Stimulated activated CD4-positive, alpha-beta T cell treated with anti-CD3 and anti-CD28 coated beads, Interleukin-12 subunit alpha, Interleukin-12 subunit beta, amount 100 ng/mL, for 24 hours (primary cell): ENCODE measurements around the gene BCL6.

ENCODE experiments used
- DNase-seq, 2 experiments: peaks; one replicate each; pipeline ENCODE4 v3.0.0-alpha.2; 2020; ENCODE audit warnings: low read depth in 2 of 2

Gene BCL6

GRCh38 chr3:187739094-187739560, 6.1 kb downstream of the BCL6 start:
- DNase-seq = no peak

- peak; percentile 43 to 63 for DNase-seq
Observed at GRCh38 chr3:187738331-187739093, 6.8 kb downstream of the BCL6 start.

- DNase-seq = no peak
Observed at GRCh38 chr3:187738071-187738330, 7.3 kb downstream of the BCL6 start.

DNA sequence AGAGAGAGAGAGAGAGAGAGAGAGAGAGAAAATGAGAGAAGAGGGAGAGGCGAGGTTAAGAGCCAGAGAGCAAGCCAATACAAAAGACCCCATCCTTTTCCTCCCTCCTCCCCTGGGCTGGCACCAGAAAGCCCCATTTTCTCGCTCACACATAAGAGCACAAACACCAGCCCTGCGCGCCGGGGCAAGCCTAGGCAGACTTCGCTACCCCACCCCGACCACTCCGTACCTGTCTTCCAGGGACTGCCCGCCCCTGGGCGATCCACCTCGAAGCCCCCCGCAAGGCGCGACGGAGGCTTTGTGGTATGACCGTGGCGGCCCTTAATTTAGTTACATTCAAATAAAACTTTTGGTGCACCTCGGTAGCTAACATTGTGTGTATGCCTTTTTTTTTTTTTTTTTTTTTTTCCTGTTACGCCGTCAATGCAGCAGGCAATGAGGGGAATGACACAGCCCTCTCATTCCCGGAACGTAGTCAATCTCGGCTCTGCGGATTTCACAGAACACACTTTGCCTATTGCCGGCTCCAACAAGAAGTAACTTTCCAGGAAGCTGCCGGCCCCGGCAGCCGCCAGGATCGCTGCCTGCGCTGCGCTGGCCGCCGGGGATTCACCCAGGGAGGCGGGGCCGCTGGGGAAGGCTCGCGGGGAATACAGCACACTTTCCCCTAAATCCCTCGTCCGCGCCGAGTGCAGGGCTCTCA, 7.7 kb downstream of the BCL6 start:
- peak; percentile 31 to 65 for DNase-seq

GRCh38 chr3:187737006-187737367, 8.3 kb downstream of the BCL6 start:
- no peak for DNase-seq

- DNase-seq = no peak
Observed at GRCh38 chr3:187736418-187736871, 8.8 kb downstream of the BCL6 start.

DNA sequence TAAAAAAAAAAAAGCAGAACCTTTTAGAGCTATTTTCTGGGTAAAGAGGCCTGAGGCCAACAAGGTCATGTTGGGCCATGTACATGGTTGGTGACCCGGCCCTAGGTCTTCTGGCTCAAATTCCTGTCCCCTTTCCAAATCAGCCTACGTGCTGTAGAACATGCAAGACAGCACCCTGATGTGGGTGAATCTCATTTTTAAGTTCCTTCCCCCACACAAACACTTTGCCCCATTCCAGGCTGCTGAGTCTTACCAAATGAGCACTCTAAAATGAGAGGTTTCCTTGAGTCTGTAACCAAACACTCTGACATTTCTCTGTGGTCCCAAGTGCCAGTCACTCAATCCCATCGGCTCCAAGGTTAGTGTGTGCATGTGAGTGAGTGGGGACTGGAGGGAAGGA, 9.4 kb downstream of the BCL6 start:
- no peak for DNase-seq

- no peak for DNase-seq
Observed at GRCh38 chr3:187735383-187735782, 9.9 kb downstream of the BCL6 start.

DNA sequence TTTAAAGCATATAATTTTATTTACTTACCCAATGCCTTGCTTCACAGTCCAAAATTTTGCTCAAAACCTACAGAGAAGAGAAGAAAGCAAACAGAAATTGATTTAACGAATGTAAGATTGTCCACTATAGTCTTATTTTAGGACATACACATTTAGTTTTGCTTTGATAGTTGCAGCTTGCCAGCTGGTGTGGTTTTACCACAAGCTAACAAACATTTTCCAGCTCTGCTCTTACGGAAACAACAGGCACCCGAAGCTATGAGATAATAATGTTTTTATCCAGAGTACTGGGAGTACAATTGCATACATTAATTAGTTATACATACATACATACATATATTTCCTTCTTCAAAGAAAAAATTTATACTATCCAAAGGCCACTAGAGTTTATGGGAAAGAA, 10.4 kb downstream of the BCL6 start:
- DNase-seq = no peak

DNA sequence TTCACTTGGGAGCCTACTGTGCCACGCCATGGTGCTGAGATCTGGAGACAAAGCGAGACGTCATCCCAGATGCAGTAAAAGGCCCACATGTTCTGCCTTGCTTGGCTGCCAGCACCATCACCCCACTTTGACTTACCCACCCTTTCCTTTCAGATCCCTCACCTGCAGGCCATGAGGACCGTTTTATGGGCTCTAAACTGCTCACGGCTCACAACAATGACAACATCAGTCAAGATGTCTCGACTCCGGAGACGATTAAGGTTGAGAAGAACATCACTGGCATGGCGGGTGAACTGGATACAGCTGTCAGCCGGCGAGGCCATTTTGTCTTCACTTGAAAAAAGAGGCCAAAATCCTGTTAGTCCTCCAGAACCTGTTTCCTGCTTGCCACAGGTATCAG, 11.9 kb downstream of the BCL6 start:
- DNase-seq = no peak

DNA sequence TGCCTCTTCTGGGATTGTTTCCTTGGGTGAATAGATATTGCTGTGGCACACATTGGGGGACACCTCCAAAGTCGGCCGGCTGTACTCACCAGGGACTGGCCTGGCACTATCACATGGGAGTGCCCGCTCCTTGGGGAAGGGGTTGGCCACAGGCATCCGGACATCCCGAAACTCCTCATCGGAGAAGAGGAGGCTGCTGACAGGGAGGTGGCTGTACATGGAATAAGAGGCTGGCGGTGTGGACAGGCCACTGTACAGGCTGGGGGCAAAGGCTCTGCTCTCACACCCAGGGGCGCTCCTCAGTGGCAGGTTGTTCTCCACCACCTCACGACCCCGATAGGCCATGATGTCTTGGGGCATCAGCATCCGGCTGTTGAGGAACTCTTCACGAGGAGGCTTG, 15.7 kb downstream of the BCL6 start:
- DNase-seq = no peak

GRCh38 chr3:187728940-187729583, 16.2 kb downstream of the BCL6 start:
- DNase-seq = no peak

DNA sequence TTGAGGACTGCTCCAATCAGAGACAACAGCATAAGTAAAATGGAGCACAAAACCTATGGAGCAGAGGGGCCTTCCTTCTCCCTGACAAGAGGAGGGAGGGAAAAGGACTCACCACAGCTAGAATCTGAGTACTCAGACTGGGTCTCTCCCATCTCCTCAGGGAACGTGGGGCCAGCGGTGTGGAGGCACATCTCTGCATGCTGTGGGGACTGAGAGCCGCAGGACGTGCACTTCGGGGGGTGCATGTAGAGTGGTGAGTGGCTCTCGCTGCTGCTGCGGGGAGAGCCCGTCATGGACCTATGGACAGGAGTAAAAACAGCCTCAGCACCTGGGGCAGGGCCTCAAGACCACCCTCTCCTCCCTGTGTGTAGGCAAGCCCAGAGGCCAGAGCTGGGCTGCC, 17.0 kb downstream of the BCL6 start:
- DNase-seq = no peak

DNA sequence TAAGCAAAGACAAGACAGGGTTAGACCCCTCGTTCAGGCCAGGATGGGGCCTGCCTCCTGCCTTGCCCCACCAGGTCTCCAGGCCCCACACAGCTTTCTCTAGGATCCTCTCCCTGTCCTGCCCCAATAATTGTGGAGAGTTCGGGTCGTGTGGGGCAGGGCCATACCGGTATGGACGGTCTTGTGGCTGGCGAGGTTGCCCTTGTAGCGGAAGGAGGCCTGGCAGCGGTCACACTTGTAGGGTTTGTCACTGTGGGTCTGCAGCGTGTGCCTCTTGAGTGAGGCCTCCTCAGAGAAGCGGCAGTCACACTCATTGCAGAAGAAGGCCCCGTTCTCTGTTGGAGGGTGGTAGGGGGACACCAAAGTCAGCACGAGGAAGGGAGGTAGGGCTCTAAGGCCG, 18.7 kb downstream of the BCL6 start:
- no peak for DNase-seq

DNA sequence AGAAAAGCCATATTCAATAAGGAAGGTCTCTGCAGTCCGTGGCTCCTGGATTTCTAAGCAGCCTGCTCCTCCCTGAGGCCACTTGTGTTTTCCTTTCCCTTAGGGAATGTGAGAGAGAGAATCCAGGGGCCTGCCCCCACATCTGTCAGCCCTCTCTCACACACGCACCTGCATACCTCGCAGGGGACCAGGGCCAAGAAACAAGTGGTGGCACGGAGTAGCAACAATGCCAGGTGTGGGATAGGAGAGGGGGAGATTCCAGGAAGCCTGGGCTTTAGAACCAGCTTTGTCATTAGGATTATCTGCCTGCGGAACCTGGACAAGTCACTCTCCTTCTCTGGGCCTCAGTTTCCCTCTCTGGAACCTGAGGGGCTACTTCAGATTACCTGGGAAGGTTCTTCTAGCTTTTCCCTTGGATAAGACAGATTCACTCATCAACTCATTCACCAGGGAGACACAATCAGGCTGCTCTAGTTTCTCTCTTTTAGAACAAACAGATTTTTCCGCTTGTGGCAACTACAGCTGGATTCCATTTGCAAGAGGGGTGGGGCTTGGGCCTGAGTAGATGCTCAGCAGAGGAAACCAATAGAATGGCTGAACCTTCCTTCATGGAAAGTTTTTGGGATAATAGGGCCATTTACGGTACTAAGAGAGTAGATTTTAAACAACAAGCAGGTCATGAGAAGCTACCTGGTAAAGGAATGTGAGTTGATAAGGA, 19.5 kb downstream of the BCL6 start:
- no peak for DNase-seq

GRCh38 chr3:187725224-187725623, 20.0 kb downstream of the BCL6 start:
- DNase-seq = no peak

GRCh38 chr3:187722206-187722612, 23.1 kb downstream of the BCL6 start:
- no peak for DNase-seq

DNA sequence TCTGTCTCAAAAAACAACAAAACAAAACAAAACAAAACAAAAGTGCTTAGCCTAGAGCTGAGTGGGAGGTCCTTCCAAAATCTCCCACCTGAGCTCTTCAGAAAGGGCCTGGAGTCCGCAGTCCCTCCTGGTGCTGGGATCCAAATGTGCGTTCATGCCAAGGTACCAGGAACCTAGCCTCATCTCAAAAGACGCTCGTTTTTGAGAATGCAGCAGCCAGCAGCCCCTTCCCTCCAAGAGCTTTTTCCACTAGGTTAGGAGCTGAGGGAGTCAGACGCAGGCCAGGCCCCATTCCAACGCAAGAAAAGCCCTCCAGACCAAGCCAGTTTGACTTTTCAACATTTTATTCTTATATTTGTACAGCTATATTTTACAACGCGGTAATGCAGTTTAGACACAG, 24.2 kb downstream of the BCL6 start:
- no peak for DNase-seq

DNA sequence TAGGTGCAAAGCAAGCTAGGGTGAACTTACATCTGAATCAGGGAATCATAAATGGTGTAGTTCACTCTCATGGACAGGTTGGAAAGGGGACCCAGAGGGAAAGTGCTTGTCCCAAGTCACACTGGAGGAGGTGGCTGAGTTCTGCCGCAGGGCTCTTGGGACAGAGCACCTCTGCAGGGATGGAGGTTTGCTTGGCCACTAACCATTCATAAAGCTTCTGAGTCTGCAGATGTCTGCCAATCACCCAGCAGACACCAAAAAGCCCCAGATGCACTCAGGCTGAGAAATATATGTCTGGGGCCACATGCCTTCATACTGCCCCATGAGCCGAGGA, 25.0 kb downstream of the BCL6 start:
- DNase-seq = no peak

DNA sequence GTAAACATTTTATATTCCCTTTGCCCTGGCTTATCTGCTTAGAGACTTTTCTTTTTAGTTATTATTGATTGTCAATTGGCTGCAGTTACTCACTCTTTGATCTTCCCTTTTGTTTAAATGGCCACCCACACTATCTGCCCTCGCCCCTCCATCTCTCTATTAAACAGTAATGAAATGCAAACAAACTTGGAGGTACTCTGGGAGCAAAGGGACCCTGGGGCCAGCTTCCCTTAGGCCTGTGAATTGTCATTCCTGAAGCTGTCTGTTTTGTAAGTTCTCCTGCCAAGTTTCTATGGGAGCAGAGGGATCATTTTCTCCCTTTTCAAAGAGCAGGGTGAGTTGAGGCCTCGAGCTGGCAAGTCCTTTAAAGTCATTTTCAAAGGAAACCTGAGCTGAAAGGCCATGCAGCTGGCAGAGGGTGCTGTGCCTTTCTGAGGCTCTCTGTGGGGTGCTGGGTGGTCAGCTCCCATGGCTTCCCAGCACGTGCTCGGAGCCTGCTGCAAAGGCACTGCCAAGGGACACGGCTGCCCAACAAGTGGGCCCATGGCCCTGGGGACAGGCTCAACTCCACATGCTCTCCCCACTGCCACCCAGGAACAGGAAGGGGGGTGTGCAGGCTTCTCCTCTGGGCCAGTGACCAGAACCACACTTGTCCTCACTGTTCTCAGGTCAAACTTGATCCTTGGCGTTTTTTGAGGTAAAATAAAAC, 25.5 kb downstream of the BCL6 start:
- DNase-seq = no peak

DNA sequence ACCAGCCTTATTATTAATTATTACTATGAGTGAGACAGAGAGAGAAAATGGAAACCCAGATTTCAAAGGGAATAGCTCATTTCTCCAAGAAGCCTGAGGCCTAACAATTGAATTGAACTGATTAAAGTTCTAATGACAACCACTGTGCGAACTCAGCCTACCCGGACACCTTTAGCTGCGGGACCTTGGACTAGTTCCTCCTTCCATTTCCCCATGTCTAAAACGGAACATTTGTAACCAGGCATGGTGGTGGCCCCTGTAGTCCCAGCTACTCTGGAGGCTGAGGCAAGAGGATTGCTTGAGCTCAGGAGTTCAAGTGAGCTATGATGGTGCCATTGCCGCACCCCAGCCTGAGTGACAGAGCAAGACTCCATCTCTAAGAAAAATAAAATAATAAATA, 26.5 kb downstream of the BCL6 start:
- DNase-seq = no peak

DNA sequence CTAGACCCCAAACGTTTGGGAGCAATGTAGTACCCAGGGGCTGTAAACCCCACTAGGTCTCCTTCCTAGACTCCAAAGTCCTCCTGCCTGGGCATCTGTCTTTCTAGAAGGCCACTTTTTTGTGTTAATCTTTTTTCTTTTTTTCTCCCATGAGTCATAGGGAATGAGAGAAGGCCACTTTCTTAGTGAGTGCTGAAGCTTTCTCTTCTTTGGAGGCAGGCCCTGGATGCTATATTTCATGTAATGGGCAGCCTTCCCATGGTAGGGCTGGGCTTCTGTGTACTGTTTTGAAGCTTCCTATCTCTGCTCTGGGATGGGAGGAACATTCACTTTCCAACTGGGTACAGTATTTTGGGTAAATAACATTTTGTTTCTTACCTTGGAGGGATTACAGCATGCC, 27.7 kb downstream of the BCL6 start:
- no peak for DNase-seq
